Skeletal muscle satellite cell (primary cell): ENCODE results near the gene DUSP22.

Experiments used
- H3K27me3 ChIP-seq: 2 replicates; pipeline ENCODE4 v1.7.0; 2013; ENCODE audit warnings: low read length; ENCODE audit not compliant: control insufficient read depth, insufficient read depth
- H3K36me3 ChIP-seq: 2 replicates; pipeline ENCODE4 v1.7.0; 2013; ENCODE audit warnings: mild to moderate bottlenecking, control low read depth, low read length; ENCODE audit not compliant: insufficient read depth
- H3K4me1 ChIP-seq: 2 replicates; pipeline ENCODE4 v1.7.0; 2013; ENCODE audit warnings: low read length; ENCODE audit not compliant: control insufficient read depth, insufficient read depth
- H3K4me2 ChIP-seq: 2 replicates; pipeline ENCODE4 v1.7.0; 2013; ENCODE audit warnings: mild to moderate bottlenecking, low read length
- H3K4me3 ChIP-seq: 2 replicates; pipeline ENCODE4 v1.7.0; 2013; ENCODE audit warnings: low read length
- H3K9ac ChIP-seq: 2 replicates; pipeline ENCODE4 v1.7.0; 2013; ENCODE audit warnings: mild to moderate bottlenecking, low read depth, low read length, moderate library complexity
- H3K9me3 ChIP-seq: replicated peaks from 2 replicates; pipeline ENCODE4 v1.7.0; 2013; ENCODE audit warnings: mild to moderate bottlenecking, control low read depth, low read length

The DUSP22 gene

DNA sequence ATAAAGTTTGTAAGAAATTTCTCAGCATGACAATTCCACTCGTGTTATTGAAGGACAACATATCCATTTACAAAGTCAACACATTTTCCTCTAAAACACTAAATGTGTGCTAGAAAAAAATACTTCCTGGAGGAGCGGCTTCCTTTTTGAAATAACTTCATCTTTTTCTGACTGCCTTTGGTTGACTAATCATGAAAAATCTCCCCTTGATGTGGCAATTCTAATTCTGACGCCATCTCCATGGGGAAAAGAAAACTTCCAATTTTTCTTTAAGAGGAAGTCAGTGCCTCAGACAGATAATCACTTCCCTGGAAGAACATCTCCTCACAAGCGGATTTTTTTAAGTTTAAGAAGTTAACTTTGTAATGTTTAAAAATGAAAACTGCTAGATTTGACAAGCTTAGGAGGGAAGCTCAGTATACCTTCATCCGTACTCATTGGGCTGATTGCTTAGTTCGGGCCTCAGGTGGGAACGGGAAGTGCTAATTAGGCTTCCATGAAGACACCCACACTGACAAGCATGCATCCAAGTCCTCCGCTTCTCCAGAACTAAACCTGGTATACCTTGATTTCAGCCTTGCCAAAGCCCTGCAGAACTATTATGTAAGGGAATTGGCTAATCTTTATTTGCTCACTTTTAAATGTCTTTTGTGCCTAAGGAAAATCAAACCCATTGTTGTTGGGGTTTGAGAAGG, 35.1 kb upstream of the DUSP22 start:
- H3K4me2 ChIP-seq = no peak overlapping the region
- no peaks in the 10 kb centered on the region for H3K36me3 ChIP-seq
- no peaks in the 10 kb centered on the region for H3K4me1 ChIP-seq
- H3K4me3 ChIP-seq = no peak overlapping the region
- H3K9me3 ChIP-seq = no peaks in the 10 kb centered on the region
- no peaks in the 10 kb centered on the region for H3K27me3 ChIP-seq
- no peak overlapping the region for H3K9ac ChIP-seq

DNA sequence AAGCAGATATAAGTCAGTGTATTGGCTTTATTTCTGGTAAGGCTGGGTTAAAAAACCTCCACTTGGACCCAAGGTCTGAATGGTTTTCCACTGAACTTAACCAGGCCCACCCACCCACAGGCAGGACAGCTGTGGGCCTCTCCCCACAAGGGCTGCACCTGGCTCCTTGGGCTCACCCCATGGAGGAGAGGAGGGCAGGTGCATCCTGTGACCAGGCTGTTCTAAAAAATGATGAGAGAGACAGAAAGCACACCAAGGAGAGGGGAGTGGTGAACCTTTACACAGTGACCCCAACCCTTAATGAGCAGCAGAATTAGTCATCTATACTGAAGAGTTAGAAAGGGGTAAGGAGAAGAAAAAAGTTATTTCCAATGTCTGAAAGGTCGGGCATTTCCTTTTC, 34.5 kb upstream of the DUSP22 start:
- no peak overlapping the region for H3K4me3 ChIP-seq
- H3K9ac ChIP-seq = no peak overlapping the region
- H3K4me2 ChIP-seq = no peak overlapping the region
- no peaks in the 10 kb centered on the region for H3K36me3 ChIP-seq
- no peaks in the 10 kb centered on the region for H3K27me3 ChIP-seq
- H3K4me1 ChIP-seq = no peaks in the 10 kb centered on the region
- H3K9me3 ChIP-seq = no peaks in the 10 kb centered on the region

DNA sequence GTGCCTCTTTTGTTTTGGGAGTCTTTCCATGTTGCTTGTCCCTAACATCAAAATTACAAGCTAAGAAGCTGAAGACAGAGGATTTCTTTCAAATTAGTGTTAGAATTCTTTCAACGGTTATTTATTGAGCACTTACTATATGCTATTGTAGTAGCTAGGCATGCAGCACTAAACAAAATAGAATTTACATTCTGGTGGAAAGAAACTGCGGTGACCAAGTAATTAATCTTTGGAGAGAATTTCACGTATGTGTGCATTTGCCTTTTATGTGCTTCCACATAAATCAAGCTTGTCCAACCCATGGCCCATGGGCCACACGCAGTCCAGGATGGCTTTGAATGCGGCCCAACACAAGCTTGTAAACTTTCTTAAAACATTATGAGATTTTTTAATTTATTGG, 33.0 kb upstream of the DUSP22 start:
- H3K36me3 ChIP-seq = no peaks in the 10 kb centered on the region
- H3K9ac ChIP-seq = no peak overlapping the region
- H3K4me2 ChIP-seq = no peak overlapping the region
- no peak overlapping the region for H3K4me3 ChIP-seq
- no peaks in the 10 kb centered on the region for H3K9me3 ChIP-seq
- H3K27me3 ChIP-seq = no peaks in the 10 kb centered on the region
- no peaks in the 10 kb centered on the region for H3K4me1 ChIP-seq

DNA sequence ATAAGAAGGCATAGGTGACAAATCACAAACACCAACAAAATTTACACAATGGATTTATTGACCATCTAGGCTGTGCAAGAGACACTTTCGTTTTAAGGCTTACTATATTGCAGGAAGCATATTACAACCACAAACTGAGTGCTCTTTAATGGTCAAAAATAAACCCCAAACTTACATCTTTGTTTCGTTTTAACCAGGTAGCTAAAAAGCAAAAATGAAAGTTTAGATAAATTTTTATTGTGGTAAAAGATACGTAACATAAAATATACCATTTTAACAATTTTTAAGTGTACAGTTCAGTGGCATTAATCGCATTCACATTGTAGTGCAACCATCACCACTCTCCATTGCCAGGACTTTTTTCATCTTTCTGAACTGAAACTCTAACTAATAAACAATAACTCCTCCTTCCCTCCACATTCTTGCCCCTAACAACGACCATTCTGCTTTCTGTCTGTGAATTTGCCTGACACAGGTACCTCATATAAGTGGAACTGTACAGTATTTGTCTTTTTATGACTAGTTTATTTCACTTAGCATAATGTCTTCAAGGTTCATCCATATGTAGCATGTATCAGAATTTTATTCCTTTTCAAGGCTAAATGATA, 32.3 kb upstream of the DUSP22 start:
- Histone ChIP-seq H3K27me3 (no peaks in the 10 kb centered on the region), H3K4me2 (no peak overlapping the region), H3K4me1 (no peaks in the 10 kb centered on the region), H3K36me3 (no peaks in the 10 kb centered on the region), H3K9me3 (no peaks in the 10 kb centered on the region), H3K4me3 (no peak overlapping the region), H3K9ac (no peak overlapping the region)

DNA sequence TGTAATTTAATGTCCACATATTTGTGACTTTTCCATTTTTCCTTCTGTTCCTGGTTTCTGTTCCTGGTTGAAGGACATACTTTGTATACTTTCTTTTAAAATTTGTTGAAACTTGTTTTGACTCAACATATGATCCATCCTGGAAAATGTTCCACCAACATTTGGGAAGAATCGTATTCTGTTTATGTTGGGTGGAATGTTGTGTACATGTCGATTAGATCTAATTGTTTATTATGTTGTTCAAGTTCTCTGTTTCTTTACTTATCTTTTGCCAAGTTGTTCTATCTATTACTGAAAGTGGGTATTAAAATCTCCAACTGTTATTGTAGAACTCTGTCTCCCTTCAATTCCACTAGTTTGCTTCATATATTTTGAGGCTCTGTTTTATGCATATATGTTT, 27.7 kb upstream of the DUSP22 start:
- Histone ChIP-seq H3K4me2 (no peak overlapping the region), H3K9ac (no peak overlapping the region), H3K36me3 (no peaks in the 10 kb centered on the region), H3K9me3 (no peaks in the 10 kb centered on the region), H3K27me3 (no peaks in the 10 kb centered on the region), H3K4me3 (no peak overlapping the region), H3K4me1 (no peaks in the 10 kb centered on the region)

DNA sequence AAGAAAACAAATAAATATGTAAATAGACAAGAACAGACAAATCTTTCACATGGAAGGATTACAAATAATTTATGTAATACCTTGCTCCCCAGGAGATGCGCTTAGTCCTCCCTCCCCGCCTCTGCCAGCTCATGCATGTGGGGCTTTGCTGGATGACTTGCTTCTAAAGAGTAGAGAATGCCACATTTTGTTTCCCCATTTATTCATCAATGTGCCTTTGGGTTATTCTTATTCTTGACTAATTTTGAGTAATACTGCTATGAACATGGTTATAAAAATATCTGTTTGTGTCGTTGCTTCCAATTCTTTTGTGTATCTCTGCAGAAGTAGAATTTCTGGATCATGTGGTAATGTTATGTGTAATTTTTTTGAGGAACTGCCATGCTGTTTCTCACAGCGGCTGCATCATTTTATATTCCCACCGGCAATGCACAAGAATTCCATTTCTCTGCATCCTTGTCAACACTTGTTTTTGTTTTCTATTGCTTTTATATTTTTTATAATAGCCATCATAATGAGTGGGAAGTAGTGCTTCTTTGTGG, 23.8 kb upstream of the DUSP22 start:
- H3K36me3 ChIP-seq = no peaks in the 10 kb centered on the region
- H3K27me3 ChIP-seq = peaks cover 2% of the 10 kb centered on the region
- H3K4me2 ChIP-seq = no peak overlapping the region

DNA sequence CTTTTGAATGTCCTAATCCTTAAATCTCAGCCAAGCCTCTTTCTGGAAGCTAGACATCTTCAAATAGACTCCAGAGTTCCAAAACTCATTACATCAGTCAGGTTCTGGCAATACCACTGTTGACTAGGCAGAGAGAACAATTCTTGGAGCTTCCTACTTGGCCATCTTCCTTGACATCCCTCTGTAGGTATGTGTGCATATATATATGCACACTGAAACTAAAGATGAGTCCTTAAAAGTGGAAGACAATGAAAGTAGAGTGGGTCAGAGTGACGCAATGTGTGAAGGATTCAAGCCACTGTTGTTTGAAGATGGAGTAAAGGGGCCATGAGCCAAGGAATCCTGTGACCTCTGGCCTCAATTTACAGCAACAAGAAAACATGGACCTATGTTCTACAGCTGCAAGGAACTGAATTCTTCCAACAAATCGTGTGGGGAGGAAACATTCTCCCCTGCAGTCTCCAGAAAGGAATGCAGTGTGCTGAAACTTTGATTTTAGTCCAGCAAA, 18.7 kb upstream of the DUSP22 start:
- H3K36me3 ChIP-seq = no peaks in the 10 kb centered on the region
- peaks cover 12% of the 10 kb centered on the region for H3K27me3 ChIP-seq
- no peak overlapping the region for H3K4me2 ChIP-seq
- H3K9me3 ChIP-seq = no peaks in the 10 kb centered on the region
- H3K9ac ChIP-seq = no peak overlapping the region
- H3K4me1 ChIP-seq = no peaks in the 10 kb centered on the region
- no peak overlapping the region for H3K4me3 ChIP-seq

More for the DNA sequence above, 23.8 kb upstream of the DUSP22 start:
- H3K4me3 ChIP-seq = no peak overlapping the region
- no peaks in the 10 kb centered on the region for H3K4me1 ChIP-seq
- no peak overlapping the region for H3K9ac ChIP-seq
- H3K9me3 ChIP-seq = no peaks in the 10 kb centered on the region

DNA sequence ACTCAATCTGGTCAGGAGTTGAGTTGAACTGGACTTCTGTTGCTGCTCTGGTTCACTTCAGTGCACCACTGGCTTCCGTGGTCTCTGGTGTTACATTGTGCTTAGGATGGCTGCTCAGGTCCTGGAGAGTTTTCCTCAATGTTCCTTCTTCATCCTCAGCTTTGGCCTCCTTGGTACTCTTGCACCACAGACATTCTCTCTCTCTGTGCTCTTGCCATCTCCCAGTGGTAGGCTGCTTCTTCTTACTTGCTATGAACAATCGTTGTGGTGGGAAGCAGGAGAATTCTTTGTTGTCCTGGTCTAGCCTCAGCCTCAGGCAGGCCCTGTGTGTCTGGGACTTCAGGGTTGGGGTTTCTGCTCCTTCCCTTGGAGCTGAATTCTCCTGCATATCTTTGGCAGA, 14.5 kb upstream of the DUSP22 start:
- H3K4me1 ChIP-seq = no peaks in the 10 kb centered on the region
- H3K27me3 ChIP-seq = peaks cover 16% of the 10 kb centered on the region
- no peak overlapping the region for H3K4me2 ChIP-seq
- H3K9me3 ChIP-seq = no peaks in the 10 kb centered on the region
- H3K9ac ChIP-seq = no peak overlapping the region
- no peaks in the 10 kb centered on the region for H3K36me3 ChIP-seq
- no peak overlapping the region for H3K4me3 ChIP-seq

DNA sequence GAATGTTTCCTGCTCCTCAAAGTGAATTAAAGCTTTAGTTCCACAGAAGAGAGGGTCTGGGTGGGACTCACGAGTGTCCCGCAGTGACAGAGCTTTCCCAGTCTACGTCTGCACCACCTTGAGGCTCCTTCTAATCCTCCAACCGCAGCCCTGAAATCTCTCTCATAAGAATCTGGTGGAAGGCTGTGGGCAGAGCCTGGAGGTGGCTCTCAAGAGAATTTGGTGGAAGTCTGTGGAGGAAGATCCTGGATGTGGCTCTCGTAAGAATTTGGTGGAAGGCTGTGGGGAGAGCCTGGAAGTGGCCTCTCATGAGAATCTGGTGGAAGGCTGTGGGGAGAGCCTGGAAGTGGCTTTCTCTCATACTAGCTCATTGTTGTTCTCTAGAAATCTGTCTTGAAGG, 13.8 kb upstream of the DUSP22 start:
- no peak overlapping the region for H3K4me2 ChIP-seq
- H3K4me1 ChIP-seq = no peaks in the 10 kb centered on the region
- peaks cover 23% of the 10 kb centered on the region for H3K27me3 ChIP-seq
- H3K36me3 ChIP-seq = no peaks in the 10 kb centered on the region
- H3K9me3 ChIP-seq = no peaks in the 10 kb centered on the region
- H3K9ac ChIP-seq = no peak overlapping the region
- no peak overlapping the region for H3K4me3 ChIP-seq

DNA sequence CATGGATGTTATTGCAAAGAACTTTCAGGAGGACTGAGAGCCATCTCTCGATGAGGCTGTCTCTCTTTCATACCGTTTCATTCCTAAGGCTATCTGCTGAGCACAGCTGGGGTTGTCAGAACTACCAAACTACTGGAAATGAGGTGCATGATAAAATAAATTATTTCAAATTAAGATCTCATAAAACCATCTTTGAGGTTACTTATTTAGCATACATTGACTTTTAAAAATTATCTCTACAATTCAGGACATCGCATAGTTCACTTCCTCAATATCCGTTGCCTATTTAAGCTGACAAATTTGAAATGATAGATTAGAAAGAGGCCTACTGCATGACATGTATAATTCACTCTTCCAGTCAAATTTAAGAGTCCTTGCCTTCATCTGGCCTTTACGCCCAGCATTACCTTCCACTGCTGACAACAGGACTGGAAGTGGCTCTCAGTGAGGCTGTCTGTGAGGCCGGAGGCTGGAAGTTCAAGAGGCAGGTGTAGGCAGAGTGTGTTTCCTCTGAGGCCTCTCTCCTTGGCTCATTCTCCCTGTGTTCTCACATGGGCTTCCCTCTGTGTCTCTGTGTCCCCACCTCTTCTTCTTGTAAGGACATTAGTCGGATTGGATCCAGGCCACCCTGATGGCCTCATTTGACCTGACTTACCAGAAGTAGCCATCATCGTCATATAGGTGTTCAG, 12.8 kb upstream of the DUSP22 start:
- Histone ChIP-seq H3K9me3 (no peaks in the 10 kb centered on the region), H3K9ac (no peak overlapping the region), H3K4me2 (no peak overlapping the region), H3K4me1 (no peaks in the 10 kb centered on the region), H3K4me3 (no peak overlapping the region), H3K27me3 (peaks cover 27% of the 10 kb centered on the region), H3K36me3 (no peaks in the 10 kb centered on the region)

DNA sequence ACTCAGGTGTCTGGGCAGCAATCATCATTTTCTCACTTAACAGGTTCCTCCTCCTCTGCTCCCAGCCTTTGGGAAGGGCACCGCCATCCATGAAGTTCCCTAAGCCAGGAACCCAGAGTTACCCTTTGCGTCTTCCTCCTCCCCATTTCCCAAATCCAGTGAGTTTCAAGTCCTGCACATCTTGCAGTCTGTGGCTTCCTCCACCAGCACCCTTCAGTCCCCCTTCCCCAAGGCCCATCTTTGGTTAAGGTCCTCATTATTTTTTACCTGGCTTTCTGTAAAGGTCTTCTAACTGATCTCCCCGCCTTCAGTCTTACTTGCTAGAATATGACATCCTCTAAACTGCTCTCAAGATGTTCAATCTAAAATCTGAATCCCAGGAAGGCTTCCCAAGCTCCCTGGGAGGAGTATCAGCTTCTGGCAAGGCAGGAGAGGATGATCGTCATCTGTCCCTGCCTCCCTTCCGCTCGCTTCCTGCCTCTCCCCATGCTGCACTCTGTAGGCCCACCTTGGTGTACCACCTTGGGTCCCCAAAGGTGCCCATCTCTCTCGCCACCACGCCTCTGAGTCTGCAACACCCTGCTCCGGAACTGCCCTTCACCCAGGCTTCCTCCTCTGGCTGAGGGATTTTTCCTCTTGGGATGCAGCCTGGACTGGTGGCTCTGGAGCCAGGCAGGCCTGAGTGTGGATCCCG, 11.4 kb upstream of the DUSP22 start:
- Histone ChIP-seq H3K4me2 (no peak overlapping the region), H3K27me3 (peaks cover 27% of the 10 kb centered on the region), H3K4me1 (no peaks in the 10 kb centered on the region), H3K9ac (no peak overlapping the region), H3K4me3 (no peak overlapping the region), H3K9me3 (no peaks in the 10 kb centered on the region), H3K36me3 (no peaks in the 10 kb centered on the region)
